HL-60 (cell line): Measurements from ENCODE around the gene DEFB127.

Experiments
- DNase-seq, 2 experiments: peaks; one replicate each; pipeline ENCODE4 v3.0.0-alpha.2; 2010 to 2020; ENCODE audit warnings: low read depth in 1 of 2, low spot score in 1 of 2
- H3K27ac ChIP-seq: fragments of 250-450 bp; sonication (Bioruptor Pico); replicated peaks from 2 replicates; pipeline ENCODE4 v1.5.1; 2020; ENCODE audit warnings: mild to moderate bottlenecking, moderate library complexity
- H3K27me3 ChIP-seq: fragments of 250-450 bp; sonication (Bioruptor Pico); 2 replicates; pipeline ENCODE4 v1.5.1; 2021; ENCODE audit warnings: mild to moderate bottlenecking, moderate library complexity; ENCODE audit not compliant: insufficient read depth, poor library complexity, severe bottlenecking
- H3K4me3 ChIP-seq: replicated peaks from 2 replicates; pipeline ENCODE4 v1.5.1; 2011; ENCODE audit warnings: mild to moderate bottlenecking, control low read depth, low read length; ENCODE audit not compliant: insufficient read depth
- CTCF ChIP-seq: IDR thresholded peaks from one replicate; pipeline ENCODE4 v1.5.1; 2011; ENCODE audit warnings: low read length, control low read depth, inconsistent platforms; ENCODE audit not compliant: insufficient read depth
- GABPA ChIP-seq: IDR thresholded peaks from 2 replicates; pipeline ENCODE4 v1.6.1; 2012; ENCODE audit warnings: low read depth
- POLR2AphosphoS5 ChIP-seq: IDR thresholded peaks from 2 replicates; pipeline ENCODE4 v1.6.1; 2012; ENCODE audit warnings: low read depth
- REST ChIP-seq: IDR thresholded peaks from 2 replicates; pipeline ENCODE4 v1.6.1; 2012; ENCODE audit warnings: low read depth; ENCODE audit not compliant: insufficient replicate concordance
- SPI1 ChIP-seq: IDR thresholded peaks from 2 replicates; pipeline ENCODE4 v1.6.1; 2012; ENCODE audit warnings: low read depth, mild to moderate bottlenecking, borderline replicate concordance

DEFB127 gene

DNA sequence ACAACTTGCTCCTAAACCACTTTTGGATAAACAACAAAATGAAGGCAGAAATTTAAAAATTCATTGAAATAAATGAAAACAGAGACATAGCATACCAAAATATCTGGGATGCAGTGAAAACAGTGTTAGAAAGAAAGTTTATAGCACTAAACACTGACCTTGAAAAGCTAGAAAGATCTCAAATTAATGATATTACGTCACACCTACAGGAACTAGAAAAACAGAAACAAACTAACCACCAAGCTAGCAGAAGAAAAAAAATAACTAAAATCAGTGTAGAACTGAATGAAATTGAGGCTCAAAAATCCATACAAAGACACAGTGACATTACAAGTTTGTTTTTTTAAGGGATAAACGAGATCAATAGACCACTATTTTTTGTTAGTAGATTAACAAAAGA lies 27.0 kb downstream of the DEFB127 start:
- DNase-seq = no peak
- no peak for TF ChIP-seq SPI1
- TF ChIP-seq GABPA = no peak
- no peak for TF ChIP-seq POLR2AphosphoS5
- TF ChIP-seq REST = no peak
- TF ChIP-seq CTCF = no peak
- Histone ChIP-seq H3K27me3 (peaks cover 4% of the 10 kb centered on the region), H3K27ac (no peak overlapping the region), H3K4me3 (no peak overlapping the region)

DNA sequence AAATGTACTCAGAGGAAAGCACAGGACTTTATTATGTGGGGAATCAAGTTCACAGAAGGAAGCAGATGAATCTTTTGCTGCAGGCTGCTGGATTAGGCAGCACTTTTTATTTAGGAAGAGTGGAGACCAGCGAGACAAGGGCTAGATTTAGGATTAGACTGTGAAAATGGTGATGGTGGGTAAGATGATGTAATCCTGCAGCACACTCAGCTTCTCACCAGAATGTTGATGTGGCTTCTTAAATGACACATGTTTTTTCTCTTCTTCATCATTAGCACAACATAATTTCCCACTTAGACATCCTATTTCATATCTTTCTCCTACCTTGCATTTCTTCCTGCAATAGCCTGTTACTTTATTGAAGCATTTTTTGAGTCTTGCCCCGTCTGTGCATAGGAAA lies 30.5 kb downstream of the DEFB127 start:
- Histone ChIP-seq H3K27me3 (no peaks in the 10 kb centered on the region), H3K4me3 (no peak overlapping the region), H3K27ac (no peak overlapping the region)
- no peak for DNase-seq
- TF ChIP-seq GABPA = no peak
- TF ChIP-seq POLR2AphosphoS5 = no peak
- no peak for TF ChIP-seq CTCF
- no peak for TF ChIP-seq SPI1
- no peak for TF ChIP-seq REST

GRCh38 chr20:189611-190010 lies 32.4 kb downstream of the DEFB127 start, which contains the start of gene DEFB128:
Gene DEFB128, minus strand, starts transcription at chr20:189711. Its CDS starts 88 bp downstream, at chr20:189623.
- Histone ChIP-seq H3K4me3 (no peak within 1 kb of the TSS), H3K27me3 (no peaks in the 10 kb centered on the region), H3K27ac (no peak within 1 kb of the TSS)
- DNase-seq = no peak
- no peak for TF ChIP-seq REST
- no peak for TF ChIP-seq GABPA
- no peak for TF ChIP-seq CTCF
- TF ChIP-seq POLR2AphosphoS5 = no peak
- no peak for TF ChIP-seq SPI1
